ENCODE measurements around the gene SNED1. TPM values are rescaled to one million over a fixed set of nuclear protein-coding genes. Genes with fewer than 3 reads are reported as not detected.

Gene SNED1
- total RNA-seq, 1 experiment from 2014 or later = 18.3 TPM

DNA sequence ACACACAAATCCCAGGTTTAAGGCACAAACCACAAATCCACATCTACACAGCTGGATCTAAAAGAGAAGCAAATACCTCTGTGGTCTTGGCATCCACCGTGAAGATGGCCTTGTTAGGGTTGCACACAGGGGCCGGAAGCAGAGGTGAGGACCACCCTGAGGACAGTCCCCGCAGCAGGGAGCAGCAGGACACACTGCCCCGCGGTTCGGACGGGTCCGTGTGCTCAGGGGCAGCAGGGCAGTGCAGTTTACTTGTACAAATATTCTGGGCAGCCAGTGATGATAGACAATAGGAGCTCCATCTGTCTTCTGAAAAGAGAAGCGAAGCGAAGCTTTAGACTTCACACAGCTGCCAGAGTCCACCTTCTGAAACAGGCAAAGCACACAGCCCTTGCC is 142.0 kb downstream of the SNED1 start:
- Histone ChIP-seq H3K9me3 (replicated peaks) (no peaks in the 10 kb centered on the region), H3K4me1 (replicated peaks) (peaks cover 47% of the 10 kb centered on the region), H3K36me3 (peaks cover 54% of the 10 kb centered on the region), H3K4me3 (no peak overlapping the region), H3K27ac (no peak overlapping the region; the same call in 1 of the 2 replicates), H3K27me3 (replicated peaks) (no peaks in the 10 kb centered on the region)
- peak in 1 of 2 experiments; percentile 40 for DNase-seq (ENCODE audit: low read depth in 1 of 2, low spot score in 2 of 2)

GRCh38 chr2:241141214-241141770 is 142.9 kb downstream of the SNED1 start:
- Histone ChIP-seq H3K4me1 (replicated peaks) (peaks cover 47% of the 10 kb centered on the region), H3K4me3 (no peak overlapping the region), H3K9me3 (replicated peaks) (no peaks in the 10 kb centered on the region), H3K36me3 (peaks cover 45% of the 10 kb centered on the region), H3K27ac (no peak overlapping the region), H3K27me3 (replicated peaks) (no peaks in the 10 kb centered on the region)
- no peak for DNase-seq (ENCODE audit: low read depth in 1 of 2, low spot score in 2 of 2)

- no peaks in the 10 kb centered on the region for H3K27me3 ChIP-seq (replicated peaks)
- no peak overlapping the region for H3K4me3 ChIP-seq
- H3K36me3 ChIP-seq = peaks cover 38% of the 10 kb centered on the region
- H3K9me3 ChIP-seq (replicated peaks) = no peaks in the 10 kb centered on the region
- H3K4me1 ChIP-seq (replicated peaks) = peaks cover 42% of the 10 kb centered on the region
- no peak overlapping the region for H3K27ac ChIP-seq
- no peak for DNase-seq (ENCODE audit: low read depth in 1 of 2, low spot score in 2 of 2)
Measured at GRCh38 chr2:241142063-241142462, 143.6 kb downstream of the SNED1 start.

DNA sequence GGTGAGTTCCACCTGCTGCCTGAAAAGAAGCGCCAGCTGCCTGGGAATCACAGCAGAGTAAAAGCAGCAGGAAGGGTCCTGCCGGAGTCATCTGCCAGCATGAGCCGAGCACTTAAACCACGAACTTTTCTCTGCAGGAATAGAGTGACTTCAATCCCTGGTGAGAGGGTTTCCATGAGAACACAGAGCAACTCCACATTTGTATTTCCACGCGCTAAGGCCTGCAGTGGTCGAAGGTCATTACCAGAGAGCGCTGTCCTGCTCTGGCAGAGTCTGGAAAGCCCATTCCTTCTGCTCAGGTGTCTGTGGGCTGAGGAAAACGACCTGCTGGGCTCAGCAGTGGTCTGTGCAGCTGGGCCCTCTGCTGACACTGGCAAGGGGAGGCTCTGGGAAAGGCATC is 144.2 kb downstream of the SNED1 start:
- Histone ChIP-seq H3K9me3 (replicated peaks) (no peaks in the 10 kb centered on the region), H3K4me3 (no peak overlapping the region), H3K27me3 (replicated peaks) (no peaks in the 10 kb centered on the region), H3K36me3 (peaks cover 36% of the 10 kb centered on the region), H3K27ac (no peak overlapping the region), H3K4me1 (replicated peaks) (peaks cover 36% of the 10 kb centered on the region)
- no peak for DNase-seq (ENCODE audit: low read depth in 1 of 2, low spot score in 2 of 2)

Other genes starting within 250 kb of the SNED1 start
- gene KIF1A, start 178.4 kb upstream of the SNED1 start, total RNA-seq (2014; rRNA removed; shearing (Covaris generic)) = not detected in 2 replicates
- 0.26 TPM in 1 of 2 replicates, not detected in the other for gene AGXT, start 129.8 kb upstream of the SNED1 start, total RNA-seq (2014; rRNA removed; shearing (Covaris generic))
- gene MAB21L4, start 102.5 kb upstream of the SNED1 start, total RNA-seq (2014; rRNA removed; shearing (Covaris generic)) = 0.42 and 0.91 TPM in 2 replicates
- not detected in 2 replicates for gene CROCC2, start 92.3 kb upstream of the SNED1 start, total RNA-seq (2014; rRNA removed; shearing (Covaris generic))
- 30.0 and 46.3 TPM in 2 replicates for gene MTERF4, start 103.7 kb downstream of the SNED1 start, total RNA-seq (2014; rRNA removed; shearing (Covaris generic))
- 14.1 and 14.6 TPM in 2 replicates for gene PASK, start 150.9 kb downstream of the SNED1 start, total RNA-seq (2014; rRNA removed; shearing (Covaris generic))
- gene PPP1R7, start 151.8 kb downstream of the SNED1 start, total RNA-seq (2014; rRNA removed; shearing (Covaris generic)) = 140 and 159 TPM in 2 replicates
- 0.63 and 1.7 TPM in 2 replicates for gene ANO7, start 190.1 kb downstream of the SNED1 start, total RNA-seq (2014; rRNA removed; shearing (Covaris generic))